Immature natural killer cell (primary cell): Measurements from ENCODE around the gene CEP162. TPM values are rescaled to one million over a fixed set of nuclear protein-coding genes. Genes with fewer than 3 reads are reported as not detected.
A peak's percentile ranks its signal among the peaks of the same experiment; 100 is the strongest.
"Not testable (repeated sequence)": the region's sequence is repeated elsewhere in the genome, so short reads cannot be mapped to it uniquely, and the experiment has no call there.

Experiments used
- DNase-seq, 3 donors: peaks; one replicate each; pipeline ENCODE4 v3.0.0; 2022; ENCODE audit warnings: mixed read lengths in 1 of 3
- H3K27ac Mint-ChIP-seq, 6 donors: one replicate each; pipeline ENCODE4 v1.8.0; 2020; ENCODE audit warnings: mixed read lengths in 6 of 6, mild to moderate bottlenecking in 5 of 6, inconsistent platforms in 4 of 6, moderate library complexity in 3 of 6
- H3K27me3 Mint-ChIP-seq, 3 donors: one replicate each; pipeline ENCODE4 v1.8.0; 2020 to 2021; ENCODE audit warnings: low read depth in 3 of 3, mild to moderate bottlenecking in 3 of 3, mixed read lengths in 3 of 3, moderate library complexity in 3 of 3, inconsistent platforms in 1 of 3
- H3K36me3 Mint-ChIP-seq, 3 donors: one replicate each; pipeline ENCODE4 v1.8.0; 2020; ENCODE audit warnings: mixed read lengths in 3 of 3, inconsistent platforms in 2 of 3, mild to moderate bottlenecking in 2 of 3
- H3K4me1 Mint-ChIP-seq, 2 donors: one replicate each; pipeline ENCODE4 v1.8.0; 2020; ENCODE audit warnings: inconsistent platforms in 2 of 2, mild to moderate bottlenecking in 2 of 2, mixed read lengths in 2 of 2, moderate library complexity in 1 of 2
- H3K4me3 Mint-ChIP-seq, 5 donors: one replicate each; pipeline ENCODE4 v1.8.0; 2020; ENCODE audit warnings: mild to moderate bottlenecking in 5 of 5, mixed read lengths in 5 of 5, inconsistent platforms in 3 of 5, moderate library complexity in 3 of 5
- H3K9me3 Mint-ChIP-seq, 6 donors: one replicate each; pipeline ENCODE4 v1.8.0; 2020; ENCODE audit warnings: mild to moderate bottlenecking in 6 of 6, mixed read lengths in 6 of 6, inconsistent platforms in 4 of 6, moderate library complexity in 3 of 6
- polyA plus RNA-seq, 3 donors: library from polyadenylated mRNA; unstranded; fragments of 300-500 nt; fragmentation: Illumina TruSeq; gene quantifications; one replicate each; pipeline ENCODE4 v1.2.3, GENCODE V29; 2021

Gene CEP162
- polyA plus RNA-seq, 3 donors from 2014 or later: 2.8 to 8.2 (median 4.0) TPM

GRCh38 chr6:84204011-84204410, 23.4 kb downstream of the CEP162 start:
- H3K9me3 Mint-ChIP-seq: no peaks in the 10 kb centered on the region
- H3K4me3 Mint-ChIP-seq: no peak overlapping the region
- peak overlapping the region in 1 of 6 donors; percentile 50 for H3K27ac Mint-ChIP-seq
- H3K4me1 Mint-ChIP-seq: peaks cover 2 to 8% of the 10 kb centered on the region in 2 donors
- no peaks in the 10 kb centered on the region for H3K27me3 Mint-ChIP-seq
- no peak for DNase-seq
- H3K36me3 Mint-ChIP-seq: peaks cover 16 to 51% (median 33%) of the 10 kb centered on the region in 3 donors

- peaks cover 26 to 43% (median 41%) of the 10 kb centered on the region in 3 donors for H3K36me3 Mint-ChIP-seq
- not testable (repeated sequence) for H3K27me3 Mint-ChIP-seq, H3K4me3 Mint-ChIP-seq, H3K9me3 Mint-ChIP-seq, DNase-seq, H3K27ac Mint-ChIP-seq, H3K4me1 Mint-ChIP-seq
These were observed 27.5 kb downstream of the CEP162 start for GRCh38 chr6:84199987-84200386.

- Mint-ChIP-seq H3K4me3 (no peak overlapping the region), H3K36me3 (peaks cover 38 to 46% (median 45%) of the 10 kb centered on the region in 3 donors), H3K27me3 (no peaks in the 10 kb centered on the region), H3K9me3 (peaks cover 0 to 2% (median 0%) of the 10 kb centered on the region in 6 donors), H3K4me1 (no peaks in the 10 kb centered on the region), H3K27ac (no peak overlapping the region)
- no peak for DNase-seq
These were observed 29.7 kb downstream of the CEP162 start for GRCh38 chr6:84197708-84198107.

- H3K36me3 Mint-ChIP-seq: peaks cover 47 to 70% (median 53%) of the 10 kb centered on the region in 3 donors
- no peaks in the 10 kb centered on the region for H3K4me1 Mint-ChIP-seq
These were observed 34.2 kb downstream of the CEP162 start for GRCh38 chr6:84193114-84193708.

GRCh38 chr6:84191802-84192201, 35.6 kb downstream of the CEP162 start:
- Mint-ChIP-seq H3K27ac (no peak overlapping the region), H3K36me3 (peaks cover 48 to 70% (median 54%) of the 10 kb centered on the region in 3 donors)

More at GRCh38 chr6:84193114-84193708, 34.2 kb downstream of the CEP162 start:
- DNase-seq: no peak
- peaks cover 0 to 2% (median 0%) of the 10 kb centered on the region in 6 donors for H3K9me3 Mint-ChIP-seq
- H3K4me3 Mint-ChIP-seq: no peak overlapping the region
- H3K27me3 Mint-ChIP-seq: no peaks in the 10 kb centered on the region
- H3K27ac Mint-ChIP-seq: no peak overlapping the region

GRCh38 chr6:84189356-84189755, 38.1 kb downstream of the CEP162 start:
- peaks cover 31 to 54% (median 40%) of the 10 kb centered on the region in 3 donors for H3K36me3 Mint-ChIP-seq

More at GRCh38 chr6:84191802-84192201, 35.6 kb downstream of the CEP162 start:
- Mint-ChIP-seq H3K4me3 (no peak overlapping the region), H3K4me1 (no peaks in the 10 kb centered on the region), H3K27me3 (no peaks in the 10 kb centered on the region), H3K9me3 (peaks cover 0 to 2% (median 0%) of the 10 kb centered on the region in 6 donors)
- DNase-seq: no peak

GRCh38 chr6:84183430-84183829, 44.0 kb downstream of the CEP162 start:
- DNase-seq: no peak
- Mint-ChIP-seq H3K27ac (no peak overlapping the region), H3K9me3 (peaks cover 0 to 3% (median 0%) of the 10 kb centered on the region in 6 donors), H3K27me3 (no peaks in the 10 kb centered on the region), H3K36me3 (peaks cover 5 to 29% (median 27%) of the 10 kb centered on the region in 3 donors), H3K4me3 (no peak overlapping the region), H3K4me1 (no peaks in the 10 kb centered on the region)

More at GRCh38 chr6:84189356-84189755, 38.1 kb downstream of the CEP162 start:
- DNase-seq, H3K27me3 Mint-ChIP-seq, H3K4me3 Mint-ChIP-seq, H3K4me1 Mint-ChIP-seq, H3K27ac Mint-ChIP-seq, H3K9me3 Mint-ChIP-seq: not testable (repeated sequence)

GRCh38 chr6:84182001-84182400, 45.4 kb downstream of the CEP162 start:
- no peak overlapping the region for H3K27ac Mint-ChIP-seq
- peaks cover 0 to 22% (median 20%) of the 10 kb centered on the region in 3 donors for H3K36me3 Mint-ChIP-seq
- DNase-seq: no peak
- peaks cover 0 to 3% (median 0%) of the 10 kb centered on the region in 6 donors for H3K9me3 Mint-ChIP-seq
- no peaks in the 10 kb centered on the region for H3K27me3 Mint-ChIP-seq
- H3K4me3 Mint-ChIP-seq: no peak overlapping the region
- no peaks in the 10 kb centered on the region for H3K4me1 Mint-ChIP-seq

GRCh38 chr6:84177241-84177640, 50.2 kb downstream of the CEP162 start:
- no peak overlapping the region for H3K4me3 Mint-ChIP-seq
- peaks cover 0 to 3% (median 0%) of the 10 kb centered on the region in 6 donors for H3K9me3 Mint-ChIP-seq
- H3K4me1 Mint-ChIP-seq: no peaks in the 10 kb centered on the region
- peaks cover 3 to 37% (median 30%) of the 10 kb centered on the region in 3 donors for H3K36me3 Mint-ChIP-seq
- no peak overlapping the region for H3K27ac Mint-ChIP-seq
- H3K27me3 Mint-ChIP-seq: peaks cover 0 to 2% (median 1%) of the 10 kb centered on the region in 3 donors
- no peak for DNase-seq

GRCh38 chr6:84172574-84172973, 54.9 kb downstream of the CEP162 start:
- Mint-ChIP-seq H3K9me3 (no peaks in the 10 kb centered on the region), H3K4me1 (no peaks in the 10 kb centered on the region), H3K27ac (no peak overlapping the region), H3K27me3 (peaks cover 0 to 2% (median 1%) of the 10 kb centered on the region in 3 donors), H3K36me3 (peaks cover 14 to 35% (median 26%) of the 10 kb centered on the region in 3 donors), H3K4me3 (no peak overlapping the region)
- DNase-seq: no peak

GRCh38 chr6:84172080-84172479, 55.4 kb downstream of the CEP162 start:
- H3K27ac Mint-ChIP-seq: no peak overlapping the region
- peaks cover 19 to 40% (median 25%) of the 10 kb centered on the region in 3 donors for H3K36me3 Mint-ChIP-seq
- DNase-seq: no peak
- no peaks in the 10 kb centered on the region for H3K4me1 Mint-ChIP-seq
- H3K27me3 Mint-ChIP-seq: peaks cover 0 to 2% (median 1%) of the 10 kb centered on the region in 3 donors
- no peaks in the 10 kb centered on the region for H3K9me3 Mint-ChIP-seq
- no peak overlapping the region for H3K4me3 Mint-ChIP-seq

GRCh38 chr6:84167457-84167856, 60.0 kb downstream of the CEP162 start:
- Mint-ChIP-seq H3K36me3 (peaks cover 29 to 56% (median 36%) of the 10 kb centered on the region in 3 donors), H3K4me1 (no peaks in the 10 kb centered on the region), H3K27ac (no peak overlapping the region), H3K27me3 (no peaks in the 10 kb centered on the region), H3K9me3 (no peaks in the 10 kb centered on the region), H3K4me3 (no peak overlapping the region)
- DNase-seq: no peak

- H3K4me1 Mint-ChIP-seq: no peaks in the 10 kb centered on the region
- no peaks in the 10 kb centered on the region for H3K27me3 Mint-ChIP-seq
- no peak for DNase-seq
- no peaks in the 10 kb centered on the region for H3K9me3 Mint-ChIP-seq
- no peak overlapping the region for H3K4me3 Mint-ChIP-seq
- no peak overlapping the region for H3K27ac Mint-ChIP-seq
- peaks cover 37 to 58% (median 39%) of the 10 kb centered on the region in 3 donors for H3K36me3 Mint-ChIP-seq
These were observed 61.0 kb downstream of the CEP162 start for GRCh38 chr6:84166395-84166794.

- not testable (repeated sequence) for H3K4me1 Mint-ChIP-seq, H3K27me3 Mint-ChIP-seq, DNase-seq, H3K9me3 Mint-ChIP-seq, H3K27ac Mint-ChIP-seq, H3K4me3 Mint-ChIP-seq
- H3K36me3 Mint-ChIP-seq: peaks cover 40 to 55% (median 44%) of the 10 kb centered on the region in 3 donors
These were observed 63.1 kb downstream of the CEP162 start for GRCh38 chr6:84164328-84164727.

- H3K4me3 Mint-ChIP-seq: no peak overlapping the region
- H3K36me3 Mint-ChIP-seq: peaks cover 33 to 58% (median 50%) of the 10 kb centered on the region in 3 donors
- H3K4me1 Mint-ChIP-seq: no peaks in the 10 kb centered on the region
- H3K27me3 Mint-ChIP-seq: no peaks in the 10 kb centered on the region
- no peak overlapping the region for H3K27ac Mint-ChIP-seq
- H3K9me3 Mint-ChIP-seq: no peaks in the 10 kb centered on the region
- no peak for DNase-seq
These were observed 66.3 kb downstream of the CEP162 start for GRCh38 chr6:84161190-84161589.
